Measurements from ENCODE around the gene EMILIN2. TPM values are rescaled to one million over a fixed set of nuclear protein-coding genes. Genes with fewer than 3 reads are reported as not detected.

EMILIN2 gene
- polyA plus RNA-seq, 4 donors = 1.1 to 29.9 (median 8.6) TPM

DNA sequence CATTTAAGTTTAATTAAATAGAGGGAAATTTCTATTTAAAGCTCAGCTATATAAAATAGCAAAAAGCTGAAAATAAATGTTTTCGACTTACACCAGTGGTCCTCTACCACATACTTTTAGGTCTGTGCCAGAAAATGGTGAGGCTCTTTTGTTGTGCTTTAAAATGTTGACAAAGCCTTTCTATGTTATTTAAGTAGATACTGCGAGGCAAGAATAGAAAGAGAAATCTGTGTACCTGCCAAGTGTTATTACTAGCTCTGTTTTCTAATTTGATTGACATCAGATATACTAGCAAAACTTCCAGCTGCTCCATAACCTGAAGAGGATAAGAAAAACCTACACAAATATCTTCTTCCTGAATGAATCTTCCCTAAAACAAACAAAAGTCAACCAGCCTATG lies 112.5 kb downstream of the EMILIN2 start:
- Histone ChIP-seq H3K4me1 (ENCODE audit: control insufficient read depth in 3 of 3, insufficient read depth in 2 of 3, low read depth in 1 of 3, low read length in 2 of 3) (peaks cover 16 to 19% (median 17%) of the 10 kb centered on the region in 3 donors), H3K9me3 (ENCODE audit: control insufficient read depth in 2 of 2, insufficient read depth in 1 of 2, low read depth in 1 of 2, low read length in 1 of 2) (peaks cover 0 to 2% of the 10 kb centered on the region in 2 donors), H3K36me3 (ENCODE audit: control insufficient read depth in 3 of 3, insufficient read depth in 2 of 3, low read depth in 1 of 3, low read length in 3 of 3) (peaks cover 0 to 32% (median 15%) of the 10 kb centered on the region in 3 donors), H3K27ac (ENCODE audit: low read depth in 1 of 3, low read length in 2 of 3) (peak overlapping the region; percentile 28 to 85 (median 71)), H3K4me3 (ENCODE audit: low read depth in 1 of 3, low read length in 3 of 3) (no peak overlapping the region), H3K27me3 (ENCODE audit: control insufficient read depth in 3 of 3, insufficient read depth in 3 of 3, low read length in 3 of 3) (no peaks in the 10 kb centered on the region)
- whole genome bisulfite sequencing, 3 donors = 35 to 49% (median 42%) methylated on average over 2 of the region's 2 CpGs
- DNase-seq = no peak
- FAIRE-seq = no peak

DNA sequence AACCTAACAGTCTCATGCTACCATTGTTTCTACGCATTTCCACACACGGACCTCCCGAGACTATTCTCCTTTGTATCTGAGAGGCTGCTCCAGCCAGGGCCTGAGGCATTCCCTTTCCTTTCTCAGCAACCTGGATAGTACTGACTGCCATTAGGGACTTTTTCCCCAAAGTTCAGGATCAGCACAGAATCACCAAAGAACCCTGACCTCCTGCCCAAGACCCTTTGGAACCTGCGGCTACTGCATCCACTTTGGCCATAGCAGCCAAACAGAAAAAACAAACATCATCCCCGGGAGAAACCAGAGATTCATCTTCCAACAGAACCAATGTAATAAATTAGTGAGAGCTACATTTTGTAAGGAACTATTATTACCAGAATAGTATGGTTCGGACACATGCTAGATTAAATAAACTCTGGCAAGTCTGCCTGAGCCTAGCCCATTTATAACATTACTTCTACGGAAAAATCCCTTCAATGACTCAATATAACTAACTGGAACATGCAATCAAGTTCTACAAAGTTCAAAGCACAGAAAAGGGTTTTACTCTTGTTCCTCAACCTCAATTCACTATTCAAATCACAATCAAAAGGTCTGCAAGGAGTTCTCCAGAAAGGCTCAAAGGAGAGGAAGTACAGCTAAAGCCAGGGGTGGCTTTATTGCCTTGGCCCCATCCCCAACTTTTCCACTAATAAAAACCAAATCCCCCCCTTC lies 114.3 kb downstream of the EMILIN2 start:
- no peak for DNase-seq
- Histone ChIP-seq H3K27me3 (ENCODE audit: control insufficient read depth in 3 of 3, insufficient read depth in 3 of 3, low read length in 3 of 3) (no peaks in the 10 kb centered on the region), H3K9me3 (ENCODE audit: control insufficient read depth in 2 of 2, insufficient read depth in 1 of 2, low read depth in 1 of 2, low read length in 1 of 2) (peaks cover 0 to 3% of the 10 kb centered on the region in 2 donors), H3K4me3 (ENCODE audit: low read depth in 1 of 3, low read length in 3 of 3) (no peak overlapping the region), H3K27ac (ENCODE audit: low read depth in 1 of 3, low read length in 2 of 3) (peak overlapping the region; percentile 49 to 92 (median 88)), H3K36me3 (ENCODE audit: control insufficient read depth in 3 of 3, insufficient read depth in 2 of 3, low read depth in 1 of 3, low read length in 3 of 3) (peaks cover 0 to 21% (median 6%) of the 10 kb centered on the region in 3 donors), H3K4me1 (ENCODE audit: control insufficient read depth in 3 of 3, insufficient read depth in 2 of 3, low read depth in 1 of 3, low read length in 2 of 3) (peaks cover 12 to 19% (median 18%) of the 10 kb centered on the region in 3 donors)
- 64 to 77% (median 72%) methylated on average over 7 of the region's 7 CpGs for WGBS, 3 donors
- FAIRE-seq = no peak

DNA sequence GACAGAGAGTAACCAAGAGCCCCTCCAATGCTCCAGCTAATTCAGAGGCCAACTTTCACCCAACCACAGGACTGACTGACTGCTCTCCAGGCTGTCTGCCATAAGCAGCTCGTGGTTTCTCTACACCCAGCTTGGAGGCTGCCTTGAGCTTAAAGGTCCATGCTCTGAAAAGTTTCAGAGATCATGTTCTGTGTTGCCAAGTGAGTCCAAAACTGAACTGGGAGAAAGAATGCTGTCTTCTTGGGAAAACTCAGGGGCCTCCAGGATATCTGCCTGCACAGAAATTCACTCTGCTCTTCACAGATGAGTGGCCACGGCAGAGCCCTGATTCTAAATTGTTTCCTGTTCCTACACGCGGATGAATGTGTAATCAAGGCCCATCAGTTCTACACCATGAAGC lies 115.0 kb downstream of the EMILIN2 start:
- Histone ChIP-seq H3K27ac (ENCODE audit: low read depth in 1 of 3, low read length in 2 of 3) (peak overlapping the region; percentile 2 to 92 (median 61)), H3K27me3 (ENCODE audit: control insufficient read depth in 3 of 3, insufficient read depth in 3 of 3, low read length in 3 of 3) (no peaks in the 10 kb centered on the region), H3K9me3 (ENCODE audit: control insufficient read depth in 2 of 2, insufficient read depth in 1 of 2, low read depth in 1 of 2, low read length in 1 of 2) (peaks cover 0 to 3% of the 10 kb centered on the region in 2 donors), H3K4me1 (ENCODE audit: control insufficient read depth in 3 of 3, insufficient read depth in 2 of 3, low read depth in 1 of 3, low read length in 2 of 3) (peaks cover 16 to 25% (median 25%) of the 10 kb centered on the region in 3 donors), H3K36me3 (ENCODE audit: control insufficient read depth in 3 of 3, insufficient read depth in 2 of 3, low read depth in 1 of 3, low read length in 3 of 3) (peaks cover 0 to 20% (median 6%) of the 10 kb centered on the region in 3 donors), H3K4me3 (ENCODE audit: low read depth in 1 of 3, low read length in 3 of 3) (no peak overlapping the region)
- FAIRE-seq (no peak), DNase-seq (no peak)
- 42 to 63% (median 47%) methylated on average over 4 of the region's 4 CpGs for WGBS, 3 donors

DNA sequence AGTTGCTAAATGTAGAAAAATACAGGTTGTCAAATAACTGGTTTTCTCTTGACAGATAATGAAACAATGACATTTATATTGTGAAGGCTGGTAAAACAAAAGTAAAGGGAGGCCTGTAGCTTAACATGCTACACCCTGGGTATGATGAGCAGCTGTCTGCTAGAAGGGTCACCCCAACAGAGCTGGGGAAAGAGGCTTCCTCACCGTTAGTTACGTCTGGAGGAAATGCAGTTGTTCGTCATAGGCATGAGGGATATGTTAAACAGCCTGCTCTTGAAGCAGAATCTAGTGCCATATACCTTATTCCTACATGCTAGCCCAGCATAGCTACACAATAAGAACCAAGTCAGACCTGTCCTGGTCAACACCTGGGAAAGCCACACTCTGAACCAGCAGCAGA lies 116.2 kb downstream of the EMILIN2 start:
- peak overlapping the region in 2 of 3 donors; percentile 15 to 69 for H3K27ac ChIP-seq (ENCODE audit: low read depth in 1 of 3, low read length in 2 of 3)
- H3K9me3 ChIP-seq (ENCODE audit: control insufficient read depth in 2 of 2, insufficient read depth in 1 of 2, low read depth in 1 of 2, low read length in 1 of 2) = peaks cover 0 to 3% of the 10 kb centered on the region in 2 donors
- FAIRE-seq = no peak
- H3K27me3 ChIP-seq (ENCODE audit: control insufficient read depth in 3 of 3, insufficient read depth in 3 of 3, low read length in 3 of 3) = no peaks in the 10 kb centered on the region
- no peak overlapping the region for H3K4me3 ChIP-seq (ENCODE audit: low read depth in 1 of 3, low read length in 3 of 3)
- DNase-seq = no peak
- peaks cover 0 to 17% (median 8%) of the 10 kb centered on the region in 3 donors for H3K36me3 ChIP-seq (ENCODE audit: control insufficient read depth in 3 of 3, insufficient read depth in 2 of 3, low read depth in 1 of 3, low read length in 3 of 3)
- H3K4me1 ChIP-seq (ENCODE audit: control insufficient read depth in 3 of 3, insufficient read depth in 2 of 3, low read depth in 1 of 3, low read length in 2 of 3) = peaks cover 25 to 32% (median 30%) of the 10 kb centered on the region in 3 donors
- WGBS, 3 donors = 48 to 92% (median 71%) methylated on average over 3 of the region's 3 CpGs

DNA sequence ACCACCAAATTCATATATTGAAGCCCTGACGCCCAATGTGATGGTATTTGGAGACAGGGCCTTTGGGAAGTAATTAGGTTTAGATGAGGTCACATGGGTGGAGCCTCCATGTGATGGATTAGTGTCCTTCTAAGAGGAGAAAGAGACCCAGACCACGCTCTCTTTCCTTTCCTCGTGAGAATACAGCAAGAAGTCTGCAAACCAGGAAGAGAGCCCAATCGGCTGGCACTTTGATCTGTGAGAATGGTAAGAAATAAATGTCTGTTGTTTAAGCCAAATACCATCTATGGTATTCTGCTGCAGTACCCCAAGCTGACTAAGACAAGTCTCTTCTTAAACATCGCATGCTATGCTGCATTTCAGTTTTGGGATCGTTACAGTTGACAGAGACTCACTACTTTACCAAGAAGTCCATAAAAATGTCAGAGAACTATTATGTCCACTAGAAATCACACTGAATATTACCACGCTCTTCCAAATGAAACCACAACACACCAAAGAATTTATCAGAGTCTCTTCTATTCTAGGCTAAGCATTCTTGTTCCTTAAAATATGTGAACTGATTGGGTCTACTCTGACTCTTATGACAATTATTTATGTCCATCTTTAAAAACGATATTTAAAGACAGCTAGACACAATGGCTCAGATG lies 117.7 kb downstream of the EMILIN2 start:
- DNase-seq = no peak
- H3K27ac ChIP-seq (ENCODE audit: low read depth in 1 of 3, low read length in 2 of 3) = peak overlapping the region in 2 of 3 donors; percentile 26 to 59
- peaks cover 0 to 3% of the 10 kb centered on the region in 2 donors for H3K9me3 ChIP-seq (ENCODE audit: control insufficient read depth in 2 of 2, insufficient read depth in 1 of 2, low read depth in 1 of 2, low read length in 1 of 2)
- WGBS, 3 donors = 73 to 91% (median 77%) methylated on average over 8 of the region's 8 CpGs
- H3K4me1 ChIP-seq (ENCODE audit: control insufficient read depth in 3 of 3, insufficient read depth in 2 of 3, low read depth in 1 of 3, low read length in 2 of 3) = peaks cover 34 to 43% (median 36%) of the 10 kb centered on the region in 3 donors
- no peaks in the 10 kb centered on the region for H3K27me3 ChIP-seq (ENCODE audit: control insufficient read depth in 3 of 3, insufficient read depth in 3 of 3, low read length in 3 of 3)
- H3K4me3 ChIP-seq (ENCODE audit: low read depth in 1 of 3, low read length in 3 of 3) = no peak overlapping the region
- H3K36me3 ChIP-seq (ENCODE audit: control insufficient read depth in 3 of 3, insufficient read depth in 2 of 3, low read depth in 1 of 3, low read length in 3 of 3) = peaks cover 0 to 17% (median 8%) of the 10 kb centered on the region in 3 donors
- FAIRE-seq = no peak

Other genes starting within 250 kb of the EMILIN2 start
- 10 to 100 TPM; 11.2 to 37.7 (median 14.3) TPM for gene SMCHD1, start 191.3 kb upstream of the EMILIN2 start, polyA plus RNA-seq
- gene LPIN2, start 166.1 kb downstream of the EMILIN2 start, polyA plus RNA-seq = 10 to 100 TPM; 20.0 to 91.5 (median 62.4) TPM